Adrenal gland (tissue), 5 donors: ENCODE data around the gene HOXA10.

Source experiments
- POLR2A ChIP-seq, 2 donors: fragments of 450-650 bp; IDR thresholded peaks; one replicate each; pipeline ENCODE4 v1.6.1; 2017; ENCODE audit warnings: antibody characterized with exemption in 2 of 2, mild to moderate bottlenecking in 2 of 2, moderate library complexity in 1 of 2
- TF ChIP-seq, protein P1 (sequence below), 6 experiments: fragments of 450-650 bp in 4 of 6; fragments of 200-600 bp in 2 of 6; sonication (generic) in 1 of 6; IDR thresholded peaks; 1 replicate in 5 of 6; 2 replicates in 1 of 6; pipeline versions ENCODE4 v1.5.1 to v1.8.0; 2016 to 2021; ENCODE audit warnings: antibody characterized with exemption in 6 of 6, mild to moderate bottlenecking in 2 of 6, moderate library complexity in 1 of 6
- donor health status: DM: no; HTN: no; CAD: no.

DNA sequence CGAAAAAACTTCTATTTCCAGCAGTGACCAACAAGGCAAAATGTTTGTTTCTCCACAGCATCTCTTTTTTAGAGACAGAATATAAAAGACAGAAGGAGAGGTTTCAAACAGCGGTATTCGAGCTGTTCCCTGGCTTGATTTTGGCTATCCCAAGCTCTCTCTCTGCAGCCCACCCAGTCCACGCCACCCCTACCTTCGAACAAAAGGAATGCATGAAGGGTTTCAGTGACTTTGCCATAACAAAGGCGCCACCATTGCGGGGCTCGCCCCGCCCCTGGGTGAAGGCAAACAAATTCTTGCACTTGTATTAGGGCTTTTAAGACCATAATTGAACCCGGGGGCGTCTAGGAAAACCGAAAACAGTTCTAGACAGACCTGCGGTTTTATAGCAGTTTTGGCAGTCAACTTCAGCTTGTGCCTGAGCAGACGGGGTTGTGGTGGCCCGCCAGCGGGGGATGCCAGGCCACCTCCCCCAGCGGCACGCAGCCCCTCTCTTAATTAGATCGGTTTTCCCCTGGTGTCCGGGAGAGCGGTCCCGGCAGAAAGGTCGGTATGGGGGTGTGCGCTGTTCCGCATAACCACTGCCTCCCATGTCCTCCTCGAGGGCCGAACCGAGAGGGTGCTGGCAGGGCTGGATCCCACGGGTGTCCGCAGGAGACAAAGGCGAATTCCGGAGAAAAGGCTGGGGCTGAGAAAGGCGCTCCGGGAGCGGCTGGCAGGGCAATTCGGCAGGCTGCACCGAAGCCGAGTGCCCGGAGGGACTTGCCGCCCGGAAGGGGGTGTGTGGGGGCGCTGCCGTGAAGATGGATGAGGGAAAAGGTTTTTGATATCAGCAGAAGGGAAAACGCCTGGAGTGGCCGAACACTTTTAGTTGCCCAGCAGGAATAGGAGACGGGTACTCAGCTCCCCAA lies 13.6 kb upstream of the HOXA10 start:
- TF ChIP-seq, protein P1, sequence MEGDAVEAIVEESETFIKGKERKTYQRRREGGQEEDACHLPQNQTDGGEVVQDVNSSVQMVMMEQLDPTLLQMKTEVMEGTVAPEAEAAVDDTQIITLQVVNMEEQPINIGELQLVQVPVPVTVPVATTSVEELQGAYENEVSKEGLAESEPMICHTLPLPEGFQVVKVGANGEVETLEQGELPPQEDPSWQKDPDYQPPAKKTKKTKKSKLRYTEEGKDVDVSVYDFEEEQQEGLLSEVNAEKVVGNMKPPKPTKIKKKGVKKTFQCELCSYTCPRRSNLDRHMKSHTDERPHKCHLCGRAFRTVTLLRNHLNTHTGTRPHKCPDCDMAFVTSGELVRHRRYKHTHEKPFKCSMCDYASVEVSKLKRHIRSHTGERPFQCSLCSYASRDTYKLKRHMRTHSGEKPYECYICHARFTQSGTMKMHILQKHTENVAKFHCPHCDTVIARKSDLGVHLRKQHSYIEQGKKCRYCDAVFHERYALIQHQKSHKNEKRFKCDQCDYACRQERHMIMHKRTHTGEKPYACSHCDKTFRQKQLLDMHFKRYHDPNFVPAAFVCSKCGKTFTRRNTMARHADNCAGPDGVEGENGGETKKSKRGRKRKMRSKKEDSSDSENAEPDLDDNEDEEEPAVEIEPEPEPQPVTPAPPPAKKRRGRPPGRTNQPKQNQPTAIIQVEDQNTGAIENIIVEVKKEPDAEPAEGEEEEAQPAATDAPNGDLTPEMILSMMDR (IDR thresholded peaks at IDR 0.05), result no peak
- TF ChIP-seq POLR2A (IDR thresholded peaks at IDR 0.05), result no peak
